Osteoblast (primary cell): Measurements from ENCODE around the gene DOCK11. TPM values are rescaled to one million over a fixed set of nuclear protein-coding genes. Genes with fewer than 3 reads are reported as not detected.

Experiments used
- DNase-seq: peaks from one replicate; pipeline ENCODE4 v3.0.0; 2011; ENCODE audit warnings: low spot score, mixed read lengths; ENCODE audit not compliant: insufficient read length; ENCODE audit errors: missing footprints
- H2AFZ ChIP-seq: 2 replicates; pipeline ENCODE4 v1.6.0; 2011; ENCODE audit warnings: mild to moderate bottlenecking, low read length
- H3K27ac ChIP-seq: 2 replicates; pipeline ENCODE4 v1.5.1; 2011; ENCODE audit warnings: mild to moderate bottlenecking, low read depth, low read length, moderate library complexity
- H3K27me3 ChIP-seq: 2 replicates; pipeline ENCODE4 v1.6.0; 2012; ENCODE audit warnings: mild to moderate bottlenecking, control low read depth, inconsistent platforms, low read length, moderate library complexity; ENCODE audit not compliant: insufficient read depth
- H3K36me3 ChIP-seq: 2 replicates; pipeline ENCODE4 v1.5.1; 2011; ENCODE audit warnings: mild to moderate bottlenecking, low read length, control low read depth, moderate library complexity; ENCODE audit not compliant: insufficient read depth
- H3K4me1 ChIP-seq: 2 replicates; pipeline ENCODE4 v1.5.1; 2011; ENCODE audit warnings: mild to moderate bottlenecking, low read length, control low read depth, moderate library complexity; ENCODE audit not compliant: insufficient read depth
- H3K4me2 ChIP-seq: 2 replicates; pipeline ENCODE4 v1.6.0; 2011; ENCODE audit warnings: mild to moderate bottlenecking, low read length; ENCODE audit not compliant: insufficient read depth
- H3K4me3 ChIP-seq: fragments of 200-600 bp; sonication (generic); 3 replicates; pipeline ENCODE4 v1.5.1; 2012; ENCODE audit warnings: mild to moderate bottlenecking, low read length, inconsistent platforms; ENCODE audit not compliant: insufficient read depth
- H3K79me2 ChIP-seq: 2 replicates; pipeline ENCODE4 v1.6.0; 2012; ENCODE audit warnings: mild to moderate bottlenecking, low read length, control low read depth, inconsistent platforms; ENCODE audit not compliant: insufficient read depth
- H3K9me3 ChIP-seq: 2 replicates; pipeline ENCODE4 v1.5.1; 2011; ENCODE audit warnings: low read depth, low read length, control low read depth
- H4K20me1 ChIP-seq: 2 replicates; pipeline ENCODE4 v1.6.0; 2012; ENCODE audit warnings: mild to moderate bottlenecking, low read length, control low read depth; ENCODE audit not compliant: insufficient read depth
- CTCF ChIP-seq: IDR thresholded peaks from 2 replicates; pipeline ENCODE4 v1.5.1; 2011; ENCODE audit warnings: mild to moderate bottlenecking, low read depth, low read length, moderate library complexity; ENCODE audit errors: extremely low read depth
- total RNA-seq: library from RNA; depleted of rRNA; stranded (reverse); fragments of >200 nt; gene quantifications from 2 replicates; pipeline ENCODE4 v1.2.3, GENCODE V29; 2012

Gene DOCK11
- total RNA-seq, 1 donor: 26.4 TPM

- no peaks in the 10 kb centered on the region for H3K9me3 ChIP-seq
- H3K79me2 ChIP-seq: no peaks in the 10 kb centered on the region
- no peak overlapping the region for H3K4me3 ChIP-seq
- H4K20me1 ChIP-seq: no peaks in the 10 kb centered on the region
- H3K4me1 ChIP-seq: peaks cover 27% of the 10 kb centered on the region
- no peak for DNase-seq
- H2AFZ ChIP-seq: no peak overlapping the region
- H3K4me2 ChIP-seq: no peak overlapping the region
- no peaks in the 10 kb centered on the region for H3K27me3 ChIP-seq
- no peak overlapping the region for H3K27ac ChIP-seq
- no peaks in the 10 kb centered on the region for H3K36me3 ChIP-seq
- TF ChIP-seq CTCF: no peak
These were observed 39.3 kb downstream of the DOCK11 start for GRCh38 chrX:118534716-118535493.

GRCh38 chrX:118536204-118536603, 40.6 kb downstream of the DOCK11 start:
- no peaks in the 10 kb centered on the region for H4K20me1 ChIP-seq
- peak overlapping the region; percentile 36 for H3K4me2 ChIP-seq
- H3K36me3 ChIP-seq: no peaks in the 10 kb centered on the region
- H3K4me3 ChIP-seq: no peak overlapping the region
- peaks cover 18% of the 10 kb centered on the region for H3K4me1 ChIP-seq
- H3K79me2 ChIP-seq: no peaks in the 10 kb centered on the region
- H2AFZ ChIP-seq: no peak overlapping the region
- H3K27ac ChIP-seq: no peak overlapping the region
- H3K9me3 ChIP-seq: no peaks in the 10 kb centered on the region
- H3K27me3 ChIP-seq: no peaks in the 10 kb centered on the region
- no peak for TF ChIP-seq CTCF
- DNase-seq: no peak

GRCh38 chrX:118536687-118537461, 41.3 kb downstream of the DOCK11 start:
- peak; percentile 60 for TF ChIP-seq CTCF
- H4K20me1 ChIP-seq: no peaks in the 10 kb centered on the region
- H2AFZ ChIP-seq: no peak overlapping the region
- H3K27me3 ChIP-seq: no peaks in the 10 kb centered on the region
- no peak for DNase-seq
- H3K9me3 ChIP-seq: no peaks in the 10 kb centered on the region
- H3K4me1 ChIP-seq: peaks cover 18% of the 10 kb centered on the region
- H3K27ac ChIP-seq: no peak overlapping the region
- H3K36me3 ChIP-seq: no peaks in the 10 kb centered on the region
- peak overlapping the region; percentile 36 for H3K4me2 ChIP-seq
- no peaks in the 10 kb centered on the region for H3K79me2 ChIP-seq
- no peak overlapping the region for H3K4me3 ChIP-seq

- no peak for DNase-seq
- H3K27ac ChIP-seq: no peak overlapping the region
- H4K20me1 ChIP-seq: no peaks in the 10 kb centered on the region
- no peak overlapping the region for H3K4me2 ChIP-seq
- TF ChIP-seq CTCF: no peak
- no peaks in the 10 kb centered on the region for H3K79me2 ChIP-seq
- no peaks in the 10 kb centered on the region for H3K27me3 ChIP-seq
- H2AFZ ChIP-seq: no peak overlapping the region
- peaks cover 18% of the 10 kb centered on the region for H3K4me1 ChIP-seq
- no peaks in the 10 kb centered on the region for H3K9me3 ChIP-seq
- H3K4me3 ChIP-seq: no peak overlapping the region
- no peaks in the 10 kb centered on the region for H3K36me3 ChIP-seq
These were observed 42.8 kb downstream of the DOCK11 start for GRCh38 chrX:118538386-118538785.
